Endothelial cell of umbilical vein (primary cell): Measurements from ENCODE around the gene MS4A15. TPM values are rescaled to one million over a fixed set of nuclear protein-coding genes. Genes with fewer than 3 reads are reported as not detected.

Experiments
- BruUV-seq: library from RNA; stranded (reverse); fragments of 400-500 nt; replicated peaks from 2 replicates; lab custom pipeline; 2021; lab: Mats Ljungman, UMichigan
- CTCF ChIA-PET: fragments of 300-600, 350-600 bp; sonication (Branson Sonifier 250); formaldehyde crosslinking; loops from one replicate; lab custom pipeline; 2021; ENCODE audit warnings: antibody characterized with exemption, inconsistent platforms; lab: Charles Lee
- POLR2A ChIA-PET: fragments of 300-600, 350-600 bp; sonication (Branson Sonifier 250); formaldehyde crosslinking; loops from one replicate; lab custom pipeline; 2021; ENCODE audit warnings: antibody characterized with exemption, inconsistent platforms; lab: Charles Lee
- DNase-seq: peaks from one replicate; pipeline ENCODE4 v3.0.0-alpha.2; 2011; ENCODE audit warnings: low read depth, low spot score
- FAIRE-seq: peaks from 2 replicates; lab custom pipeline; 2011; peaks lifted over from hg19 to GRCh38; lab: Jason Lieb, UNC
- H2AFZ ChIP-seq: 2 replicates; pipeline ENCODE4 v1.6.0; 2012; ENCODE audit warnings: low read depth, low read length, control low read depth, inconsistent platforms
- H3K27ac ChIP-seq: 2 replicates; pipeline ENCODE4 v1.5.1; 2011; ENCODE audit warnings: low read depth, mild to moderate bottlenecking, control low read depth, low read length, moderate library complexity; ENCODE audit not compliant: insufficient read depth
- H3K27me3 ChIP-seq, 2 experiments: 2 replicates each; pipeline versions ENCODE4 v1.6.0 to v1.6.1; 2011; ENCODE audit warnings: low read length in 2 of 2, mixed read lengths in 1 of 2; ENCODE audit not compliant: control insufficient read depth in 2 of 2, insufficient read depth in 2 of 2
- H3K36me3 ChIP-seq, 2 experiments: 2 replicates in 1 of 2; 3 replicates in 1 of 2; pipeline ENCODE4 v1.5.1; 2011; ENCODE audit warnings: low read length in 2 of 2, mild to moderate bottlenecking in 1 of 2, moderate library complexity in 1 of 2; ENCODE audit not compliant: control insufficient read depth in 2 of 2, insufficient read depth in 2 of 2; ENCODE audit errors: extremely low read depth in 1 of 2
- H3K4me1 ChIP-seq: 3 replicates; pipeline ENCODE4 v1.5.1; 2011; ENCODE audit warnings: mild to moderate bottlenecking, low read length; ENCODE audit not compliant: control insufficient read depth, insufficient read depth; ENCODE audit errors: extremely low read depth
- H3K4me2 ChIP-seq: 2 replicates; pipeline ENCODE4 v1.6.1; 2011; ENCODE audit warnings: low read length, control low read depth, mixed read lengths; ENCODE audit not compliant: insufficient read depth
- H3K4me3 ChIP-seq, 3 experiments: fragments of 200-600 bp in 1 of 3; sonication (generic), shearing (Covaris generic) in 1 of 3; replicated peaks in 1 of 3; 2 replicates each; pipeline ENCODE4 v1.5.1; 2011 to 2016; ENCODE audit warnings: control low read depth in 3 of 3, low read length in 3 of 3, mild to moderate bottlenecking in 2 of 3, inconsistent platforms in 1 of 3, low read depth in 1 of 3, moderate library complexity in 1 of 3; ENCODE audit not compliant: insufficient read depth in 1 of 3
- H3K79me2 ChIP-seq: 2 replicates; pipeline ENCODE4 v1.6.0; 2012; ENCODE audit warnings: low read length, inconsistent platforms; ENCODE audit not compliant: control insufficient read depth, insufficient read depth
- H3K9ac ChIP-seq: replicated peaks from 2 replicates; pipeline ENCODE3; 2011; ENCODE audit warnings: low read length, control low read depth; ENCODE audit not compliant: insufficient read depth; ENCODE audit errors: extremely low read depth
- H3K9me1 ChIP-seq: replicated peaks from 3 replicates; pipeline ENCODE4 v1.6.0; 2011; ENCODE audit warnings: mild to moderate bottlenecking, low read length; ENCODE audit not compliant: control insufficient read depth, insufficient read depth; ENCODE audit errors: extremely low read depth
- H3K9me3 ChIP-seq: replicated peaks from 2 replicates; pipeline ENCODE4 v1.5.1; 2012; ENCODE audit warnings: low read length, inconsistent platforms; ENCODE audit not compliant: control insufficient read depth, insufficient read depth
- H4K20me1 ChIP-seq: replicated peaks from 2 replicates; pipeline ENCODE3; 2011; ENCODE audit warnings: mild to moderate bottlenecking, low read length; ENCODE audit not compliant: control insufficient read depth, insufficient read depth; ENCODE audit errors: extremely low read depth
- EZH2 ChIP-seq: IDR thresholded peaks from 2 replicates; pipeline ENCODE4 v1.6.1; 2012; ENCODE audit warnings: borderline replicate concordance, low read depth, mild to moderate bottlenecking, moderate library complexity, low read length, inconsistent platforms; ENCODE audit not compliant: severe bottlenecking
- FOS ChIP-seq: IDR thresholded peaks from 2 replicates; pipeline ENCODE4 v1.6.1; 2011; ENCODE audit warnings: mild to moderate bottlenecking, low read length, moderate library complexity, borderline replicate concordance; ENCODE audit not compliant: insufficient read depth
- GATA2 ChIP-seq: IDR thresholded peaks from 2 replicates; pipeline ENCODE4 v1.7.0; 2011; ENCODE audit warnings: low read depth, mild to moderate bottlenecking, moderate library complexity, mixed read lengths, low read length; ENCODE audit not compliant: insufficient read length, insufficient read depth
- JUN ChIP-seq: IDR thresholded peaks from 2 replicates; pipeline ENCODE4 v1.6.1; 2011; ENCODE audit warnings: borderline replicate concordance, low read depth; ENCODE audit not compliant: insufficient read length, insufficient read depth
- MYC ChIP-seq: IDR thresholded peaks from one replicate; pipeline ENCODE4 v1.6.1; 2011; ENCODE audit warnings: mild to moderate bottlenecking, low read depth, low read length
- POLR2A ChIP-seq: IDR thresholded peaks from 2 replicates; pipeline ENCODE4 v1.6.1; 2012; ENCODE audit warnings: low read depth, mild to moderate bottlenecking, control low read depth, low read length
- POLR2AphosphoS5 ChIP-seq: IDR thresholded peaks from 2 replicates; pipeline ENCODE4 v1.6.1; 2012; ENCODE audit warnings: low read depth, mild to moderate bottlenecking, control low read depth, low read length, moderate library complexity; ENCODE audit not compliant: insufficient read depth
- dilution Hi-C: fragments of 300-500 bp; cut with MboI; formaldehyde crosslinking; loops from one replicate; pipeline ENCODE4 v1.15.0; 2019; ENCODE audit warnings: low sequenced_read_pairs; ENCODE audit not compliant: extremely low pct_ligation_motif_present
- intact Hi-C: fragments of 100-400 bp; cut with micrococcal nuclease; formaldehyde crosslinking; loops from one replicate; pipeline ENCODE4 v1.10.0; 2022
- polyA plus RNA-seq, 4 experiments: library from polyadenylated mRNA; depleted of rRNA in 3 of 4; stranded (reverse) in 3 of 4; unstranded in 1 of 4; fragments of >200 nt; gene quantifications; 2 replicates each; pipeline versions ENCODE4 v1.2.1 to v1.2.3, GENCODE V29; 2011 to 2012; ENCODE audit warnings: missing spikeins in 1 of 4
- total RNA-seq: library from RNA; stranded (reverse); gene quantifications from 2 replicates; pipeline ENCODE4 v1.2.3, GENCODE V29; 2021
- TF ChIP-seq, protein P1 (sequence below), 2 donors: IDR thresholded peaks; 1 replicate in 1 of 2; 2 replicates in 1 of 2; pipeline ENCODE4 v1.5.1; 2011; ENCODE audit warnings: low read length in 2 of 2, mild to moderate bottlenecking in 2 of 2, moderate library complexity in 2 of 2, control low read depth in 1 of 2, inconsistent platforms in 1 of 2, low read depth in 1 of 2; ENCODE audit not compliant: insufficient read depth in 1 of 2; ENCODE audit errors: extremely low read depth in 1 of 2
- TF ChIP-seq, protein P2 (sequence below): IDR thresholded peaks from 2 replicates; pipeline ENCODE4 v1.6.1; 2011; ENCODE audit not compliant: insufficient read depth, insufficient read length

MS4A15 gene
- total and polyA plus RNA-seq, 2 donors (not counting 3 experiments of a cell fraction or from before 2014, with no cell fraction given), result not detected

GRCh38 chr11:60783911-60784310, 27.2 kb downstream of the MS4A15 start:
- no peak for FAIRE-seq
- no TSS peak for BruUV-seq

More at GRCh38 chr11:60783911-60784310, 27.2 kb downstream of the MS4A15 start:
- H3K36me3 ChIP-seq, result no peaks in the 10 kb centered on the region
- intact Hi-C loops (no loop called here), dilution Hi-C loops (no loop called here)
- no peak overlapping the region for H3K9ac ChIP-seq
- H3K4me3 ChIP-seq, result no peak overlapping the region
- ChIA-PET CTCF (interaction anchor here (1.1 to 2.6 kb wide), 3 partner anchors 21 to 104 kb away, joined by 3 to 9 read pairs (median 3); no protein-coding TSS in a partner anchor), POLR2A (no interaction called here)
- H3K27me3 ChIP-seq, result no peaks in the 10 kb centered on the region
- no peaks in the 10 kb centered on the region for H4K20me1 ChIP-seq
- peaks cover 25% of the 10 kb centered on the region for H3K4me1 ChIP-seq
- H2AFZ ChIP-seq, result no peak overlapping the region
- H3K79me2 ChIP-seq, result no peaks in the 10 kb centered on the region
- no peak overlapping the region for H3K27ac ChIP-seq
- no peaks in the 10 kb centered on the region for H3K9me3 ChIP-seq
- TF ChIP-seq, protein P1, sequence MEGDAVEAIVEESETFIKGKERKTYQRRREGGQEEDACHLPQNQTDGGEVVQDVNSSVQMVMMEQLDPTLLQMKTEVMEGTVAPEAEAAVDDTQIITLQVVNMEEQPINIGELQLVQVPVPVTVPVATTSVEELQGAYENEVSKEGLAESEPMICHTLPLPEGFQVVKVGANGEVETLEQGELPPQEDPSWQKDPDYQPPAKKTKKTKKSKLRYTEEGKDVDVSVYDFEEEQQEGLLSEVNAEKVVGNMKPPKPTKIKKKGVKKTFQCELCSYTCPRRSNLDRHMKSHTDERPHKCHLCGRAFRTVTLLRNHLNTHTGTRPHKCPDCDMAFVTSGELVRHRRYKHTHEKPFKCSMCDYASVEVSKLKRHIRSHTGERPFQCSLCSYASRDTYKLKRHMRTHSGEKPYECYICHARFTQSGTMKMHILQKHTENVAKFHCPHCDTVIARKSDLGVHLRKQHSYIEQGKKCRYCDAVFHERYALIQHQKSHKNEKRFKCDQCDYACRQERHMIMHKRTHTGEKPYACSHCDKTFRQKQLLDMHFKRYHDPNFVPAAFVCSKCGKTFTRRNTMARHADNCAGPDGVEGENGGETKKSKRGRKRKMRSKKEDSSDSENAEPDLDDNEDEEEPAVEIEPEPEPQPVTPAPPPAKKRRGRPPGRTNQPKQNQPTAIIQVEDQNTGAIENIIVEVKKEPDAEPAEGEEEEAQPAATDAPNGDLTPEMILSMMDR (IDR thresholded peaks at IDR 0.05; ENCODE audit: extremely low read depth in 1 of 2, insufficient read depth in 1 of 2, low read depth in 1 of 2, low read length in 2 of 2), result no peak
- TF ChIP-seq POLR2A, result no peak
- TF ChIP-seq FOS, result no peak
- TF ChIP-seq GATA2, result no peak
- TF ChIP-seq, protein P2, sequence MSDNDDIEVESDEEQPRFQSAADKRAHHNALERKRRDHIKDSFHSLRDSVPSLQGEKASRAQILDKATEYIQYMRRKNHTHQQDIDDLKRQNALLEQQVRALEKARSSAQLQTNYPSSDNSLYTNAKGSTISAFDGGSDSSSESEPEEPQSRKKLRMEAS, result no peak
- no peak for TF ChIP-seq POLR2AphosphoS5
- no peak for TF ChIP-seq JUN
- no peak for TF ChIP-seq EZH2
- TF ChIP-seq MYC, result no peak
- H3K4me2 ChIP-seq, result no peak overlapping the region
- DNase-seq, result no peak
- no peaks in the 10 kb centered on the region for H3K9me1 ChIP-seq
